Esophagus muscularis mucosa (tissue), 3 donors: Measurements from ENCODE around the gene CISH.

ENCODE experiments used
- EP300 ChIP-seq: sonication (generic); formaldehyde crosslinking; IDR thresholded peaks from one replicate; pipeline ENCODE4 v1.6.1; 2017; ENCODE audit warnings: antibody characterized with exemption
- TF ChIP-seq, protein P1 (sequence below), 3 experiments: fragments of 200-600 bp in 2 of 3; fragments of 450-650 bp in 1 of 3; sonication (generic) in 2 of 3; IDR thresholded peaks; one replicate each; pipeline ENCODE4 v1.5.1; 2017 to 2019; ENCODE audit warnings: antibody characterized with exemption in 3 of 3, mild to moderate bottlenecking in 2 of 3, moderate library complexity in 1 of 3

GRCh38 chr3:50624634-50625033 lies 13.1 kb upstream of the CISH start:
- TF ChIP-seq, protein P1, sequence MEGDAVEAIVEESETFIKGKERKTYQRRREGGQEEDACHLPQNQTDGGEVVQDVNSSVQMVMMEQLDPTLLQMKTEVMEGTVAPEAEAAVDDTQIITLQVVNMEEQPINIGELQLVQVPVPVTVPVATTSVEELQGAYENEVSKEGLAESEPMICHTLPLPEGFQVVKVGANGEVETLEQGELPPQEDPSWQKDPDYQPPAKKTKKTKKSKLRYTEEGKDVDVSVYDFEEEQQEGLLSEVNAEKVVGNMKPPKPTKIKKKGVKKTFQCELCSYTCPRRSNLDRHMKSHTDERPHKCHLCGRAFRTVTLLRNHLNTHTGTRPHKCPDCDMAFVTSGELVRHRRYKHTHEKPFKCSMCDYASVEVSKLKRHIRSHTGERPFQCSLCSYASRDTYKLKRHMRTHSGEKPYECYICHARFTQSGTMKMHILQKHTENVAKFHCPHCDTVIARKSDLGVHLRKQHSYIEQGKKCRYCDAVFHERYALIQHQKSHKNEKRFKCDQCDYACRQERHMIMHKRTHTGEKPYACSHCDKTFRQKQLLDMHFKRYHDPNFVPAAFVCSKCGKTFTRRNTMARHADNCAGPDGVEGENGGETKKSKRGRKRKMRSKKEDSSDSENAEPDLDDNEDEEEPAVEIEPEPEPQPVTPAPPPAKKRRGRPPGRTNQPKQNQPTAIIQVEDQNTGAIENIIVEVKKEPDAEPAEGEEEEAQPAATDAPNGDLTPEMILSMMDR (IDR thresholded peaks at IDR 0.05), result no peak
- no peak for TF ChIP-seq EP300
